Parathyroid adenoma (tissue), 2 donors: ENCODE data around the gene DUSP16.

Experiments used
- H2AFZ ChIP-seq: fragments of 300-600 bp; sonication (generic); one replicate; pipeline ENCODE4 v1.7.0; 2017; ENCODE audit warnings: antibody characterized with exemption, mild to moderate bottlenecking
- H3K27ac ChIP-seq: fragments of 300-600 bp; sonication (generic); one replicate; pipeline ENCODE4 v1.7.0; 2017
- H3K27me3 ChIP-seq: fragments of 300-600 bp; sonication (generic); one replicate; pipeline ENCODE4 v1.7.0; 2017; ENCODE audit warnings: low read length; ENCODE audit not compliant: control insufficient read depth, insufficient read depth
- H3K36me3 ChIP-seq: fragments of 300-600 bp; sonication (generic); one replicate; pipeline ENCODE4 v1.7.0; 2017; ENCODE audit warnings: low read length; ENCODE audit not compliant: control insufficient read depth, insufficient read depth
- H3K4me1 ChIP-seq: fragments of 300-600 bp; sonication (generic); one replicate; pipeline ENCODE4 v1.7.0; 2017; ENCODE audit warnings: control low read depth
- H3K4me2 ChIP-seq: fragments of 300-600 bp; sonication (generic); one replicate; pipeline ENCODE4 v1.7.0; 2017; ENCODE audit warnings: low read length
- H3K4me3 ChIP-seq: fragments of 300-600 bp; sonication (generic); one replicate; pipeline ENCODE4 v1.7.0; 2017; ENCODE audit warnings: low read depth, low read length
- H3K79me2 ChIP-seq: fragments of 300-600 bp; sonication (generic); one replicate; pipeline ENCODE4 v1.7.0; 2017; ENCODE audit warnings: control low read depth
- H3K9ac ChIP-seq: fragments of 300-600 bp; sonication (generic); one replicate; pipeline ENCODE4 v1.7.0; 2017; ENCODE audit warnings: mild to moderate bottlenecking
- H3K9me3 ChIP-seq: fragments of 300-600 bp; sonication (generic); one replicate; pipeline ENCODE4 v1.7.0; 2017; ENCODE audit warnings: low read length; ENCODE audit not compliant: control insufficient read depth
- CTCF ChIP-seq: fragments of 300-600 bp; sonication (generic); IDR thresholded peaks from one replicate; pipeline ENCODE4 v1.7.0; 2017; ENCODE audit warnings: antibody characterized with exemption, mild to moderate bottlenecking
- donor health status: primary hyperparathyroidism.

The DUSP16 gene

GRCh38 chr12:12439636-12440035, 123.0 kb downstream of the DUSP16 start:
- Histone ChIP-seq H3K79me2 (peaks cover 8% of the 10 kb centered on the region), H3K9me3 (no peaks in the 10 kb centered on the region), H3K4me3 (no peak overlapping the region), H3K36me3 (no peaks in the 10 kb centered on the region), H2AFZ (no peak overlapping the region), H3K9ac (no peak overlapping the region), H3K4me2 (no peak overlapping the region), H3K4me1 (no peaks in the 10 kb centered on the region), H3K27me3 (no peaks in the 10 kb centered on the region), H3K27ac (no peak overlapping the region)
- no peak for TF ChIP-seq CTCF

- TF ChIP-seq CTCF = no peak
- Histone ChIP-seq H3K9ac (no peak overlapping the region), H3K4me2 (no peak overlapping the region), H3K79me2 (peaks cover 8% of the 10 kb centered on the region), H3K4me1 (no peaks in the 10 kb centered on the region), H3K4me3 (no peak overlapping the region), H3K27ac (no peak overlapping the region), H3K36me3 (no peaks in the 10 kb centered on the region), H3K9me3 (no peaks in the 10 kb centered on the region), H2AFZ (no peak overlapping the region), H3K27me3 (no peaks in the 10 kb centered on the region)
Observed at GRCh38 chr12:12436831-12437345, 125.8 kb downstream of the DUSP16 start.

GRCh38 chr12:12433203-12433731, 129.4 kb downstream of the DUSP16 start:
- no peak for TF ChIP-seq CTCF
- Histone ChIP-seq H3K36me3 (no peaks in the 10 kb centered on the region), H3K4me3 (no peak overlapping the region), H3K79me2 (peaks cover 6% of the 10 kb centered on the region), H3K4me1 (no peaks in the 10 kb centered on the region), H2AFZ (no peak overlapping the region), H3K9me3 (no peaks in the 10 kb centered on the region), H3K27ac (no peak overlapping the region), H3K9ac (no peak overlapping the region), H3K4me2 (no peak overlapping the region), H3K27me3 (no peaks in the 10 kb centered on the region)

- Histone ChIP-seq H3K9me3 (no peaks in the 10 kb centered on the region), H3K27ac (no peak overlapping the region), H2AFZ (no peak overlapping the region), H3K79me2 (peaks cover 6% of the 10 kb centered on the region), H3K9ac (no peak overlapping the region), H3K4me3 (no peak overlapping the region), H3K4me2 (no peak overlapping the region), H3K4me1 (no peaks in the 10 kb centered on the region), H3K27me3 (no peaks in the 10 kb centered on the region), H3K36me3 (no peaks in the 10 kb centered on the region)
- TF ChIP-seq CTCF = no peak
Observed at GRCh38 chr12:12432364-12432763, 130.3 kb downstream of the DUSP16 start.

GRCh38 chr12:12428961-12429657, 133.6 kb downstream of the DUSP16 start:
- Histone ChIP-seq H3K4me2 (no peak overlapping the region), H2AFZ (no peak overlapping the region), H3K9ac (no peak overlapping the region), H3K4me1 (no peaks in the 10 kb centered on the region), H3K79me2 (peaks cover 13% of the 10 kb centered on the region), H3K27me3 (no peaks in the 10 kb centered on the region), H3K27ac (no peak overlapping the region), H3K36me3 (no peaks in the 10 kb centered on the region), H3K4me3 (no peak overlapping the region), H3K9me3 (no peaks in the 10 kb centered on the region)
- no peak for TF ChIP-seq CTCF
